ENCODE results near the gene FGF1. TPM values are rescaled to one million over a fixed set of nuclear protein-coding genes. Genes with fewer than 3 reads are reported as not detected.

Gene FGF1
- total RNA-seq, 1 donor from 2014 or later, result 0.08 TPM

- H3K4me3 Mint-ChIP-seq, result no peak overlapping the region
- DNase-seq (ENCODE audit: low spot score), result no peak
Observed at GRCh38 chr5:142587354-142587965, 98.4 kb downstream of the FGF1 start.

GRCh38 chr5:142586552-142586951 lies 99.3 kb downstream of the FGF1 start:
- DNase-seq (ENCODE audit: low spot score), result no peak
- H3K27ac Mint-ChIP-seq, result no peak overlapping the region
- intact Hi-C loops (cut with micrococcal nuclease), result loop anchor here (5.0 kb wide), 1 partner anchor 434 kb away; no protein-coding TSS in a partner anchor
- peaks cover 2% of the 10 kb centered on the region for H3K4me1 Mint-ChIP-seq (ENCODE audit: low read depth)
- H3K36me3 Mint-ChIP-seq (ENCODE audit: low read depth), result no peaks in the 10 kb centered on the region
- no peaks in the 10 kb centered on the region for H3K9me3 Mint-ChIP-seq
- H3K4me3 Mint-ChIP-seq, result no peak overlapping the region
- peaks cover 23% of the 10 kb centered on the region for H3K27me3 Mint-ChIP-seq (ENCODE audit: insufficient read depth)

More at GRCh38 chr5:142587354-142587965, 98.4 kb downstream of the FGF1 start:
- H3K27me3 Mint-ChIP-seq (ENCODE audit: insufficient read depth), result peaks cover 31% of the 10 kb centered on the region
- intact Hi-C loops (cut with micrococcal nuclease), result loop anchor here (1.0 to 5.0 kb wide), 2 partner anchors 112 to 435 kb away; no protein-coding TSS in a partner anchor
- H3K36me3 Mint-ChIP-seq (ENCODE audit: low read depth), result no peaks in the 10 kb centered on the region
- no peaks in the 10 kb centered on the region for H3K4me1 Mint-ChIP-seq (ENCODE audit: low read depth)
- no peaks in the 10 kb centered on the region for H3K9me3 Mint-ChIP-seq
- H3K27ac Mint-ChIP-seq, result no peak overlapping the region

- H3K27ac Mint-ChIP-seq, result no peak overlapping the region
- peaks cover 19% of the 10 kb centered on the region for H3K27me3 Mint-ChIP-seq (ENCODE audit: insufficient read depth)
- H3K36me3 Mint-ChIP-seq (ENCODE audit: low read depth), result no peaks in the 10 kb centered on the region
- no peaks in the 10 kb centered on the region for H3K9me3 Mint-ChIP-seq
- H3K4me3 Mint-ChIP-seq, result no peak overlapping the region
- H3K4me1 Mint-ChIP-seq (ENCODE audit: low read depth), result peaks cover 7% of the 10 kb centered on the region
- no peak for DNase-seq (ENCODE audit: low spot score)
- intact Hi-C loops (cut with micrococcal nuclease), result loop anchor here (5.0 kb wide), 1 partner anchor 433 kb away; no protein-coding TSS in a partner anchor
Observed at GRCh38 chr5:142585451-142585850, 100.4 kb downstream of the FGF1 start.

- no peak for DNase-seq (ENCODE audit: low spot score)
- no peaks in the 10 kb centered on the region for H3K36me3 Mint-ChIP-seq (ENCODE audit: low read depth)
- no peaks in the 10 kb centered on the region for H3K9me3 Mint-ChIP-seq
- H3K27me3 Mint-ChIP-seq (ENCODE audit: insufficient read depth), result peaks cover 15% of the 10 kb centered on the region
- H3K4me1 Mint-ChIP-seq (ENCODE audit: low read depth), result peaks cover 11% of the 10 kb centered on the region
- intact Hi-C loops (cut with micrococcal nuclease), result loop anchor here (5.0 kb wide), 1 partner anchor 433 kb away; no protein-coding TSS in a partner anchor
- no peak overlapping the region for H3K4me3 Mint-ChIP-seq
- no peak overlapping the region for H3K27ac Mint-ChIP-seq
Observed at GRCh38 chr5:142584891-142585290, 101.0 kb downstream of the FGF1 start.

GRCh38 chr5:142578161-142578830 lies 107.6 kb downstream of the FGF1 start:
- H3K27ac Mint-ChIP-seq, result no peak overlapping the region
- intact Hi-C loops (cut with micrococcal nuclease), result no loop called here
- no peak overlapping the region for H3K4me3 Mint-ChIP-seq
- peaks cover 8% of the 10 kb centered on the region for H3K9me3 Mint-ChIP-seq
- no peak for DNase-seq (ENCODE audit: low spot score)
- H3K4me1 Mint-ChIP-seq (ENCODE audit: low read depth), result peaks cover 11% of the 10 kb centered on the region
- no peaks in the 10 kb centered on the region for H3K36me3 Mint-ChIP-seq (ENCODE audit: low read depth)
- H3K27me3 Mint-ChIP-seq (ENCODE audit: insufficient read depth), result peaks cover 3% of the 10 kb centered on the region

GRCh38 chr5:142576804-142577203 lies 109.1 kb downstream of the FGF1 start:
- Mint-ChIP-seq H3K36me3 (ENCODE audit: low read depth) (no peaks in the 10 kb centered on the region), H3K27me3 (ENCODE audit: insufficient read depth) (no peaks in the 10 kb centered on the region), H3K9me3 (peaks cover 8% of the 10 kb centered on the region), H3K27ac (no peak overlapping the region), H3K4me1 (ENCODE audit: low read depth) (peaks cover 11% of the 10 kb centered on the region), H3K4me3 (no peak overlapping the region)
- intact Hi-C loops (cut with micrococcal nuclease), result no loop called here
- no peak for DNase-seq (ENCODE audit: low spot score)

GRCh38 chr5:142576303-142576702 lies 109.6 kb downstream of the FGF1 start:
- intact Hi-C loops (cut with micrococcal nuclease), result no loop called here
- no peaks in the 10 kb centered on the region for H3K27me3 Mint-ChIP-seq (ENCODE audit: insufficient read depth)

GRCh38 chr5:142572006-142572405 lies 113.9 kb downstream of the FGF1 start:
- H3K9me3 Mint-ChIP-seq, result no peaks in the 10 kb centered on the region
- no peaks in the 10 kb centered on the region for H3K4me1 Mint-ChIP-seq (ENCODE audit: low read depth)
- intact Hi-C loops (cut with micrococcal nuclease), result no loop called here
- DNase-seq (ENCODE audit: low spot score), result no peak
- no peak overlapping the region for H3K27ac Mint-ChIP-seq
- H3K4me3 Mint-ChIP-seq, result no peak overlapping the region
- H3K36me3 Mint-ChIP-seq (ENCODE audit: low read depth), result no peaks in the 10 kb centered on the region
- H3K27me3 Mint-ChIP-seq (ENCODE audit: insufficient read depth), result no peaks in the 10 kb centered on the region

More at GRCh38 chr5:142576303-142576702, 109.6 kb downstream of the FGF1 start:
- Mint-ChIP-seq H3K27ac (no peak overlapping the region), H3K9me3 (peaks cover 8% of the 10 kb centered on the region), H3K4me3 (no peak overlapping the region), H3K36me3 (ENCODE audit: low read depth) (no peaks in the 10 kb centered on the region), H3K4me1 (ENCODE audit: low read depth) (peaks cover 6% of the 10 kb centered on the region)
- DNase-seq (ENCODE audit: low spot score), result no peak

GRCh38 chr5:142571371-142571770 lies 114.5 kb downstream of the FGF1 start:
- Mint-ChIP-seq H3K9me3 (no peaks in the 10 kb centered on the region), H3K4me1 (ENCODE audit: low read depth) (no peaks in the 10 kb centered on the region), H3K4me3 (no peak overlapping the region), H3K36me3 (ENCODE audit: low read depth) (no peaks in the 10 kb centered on the region), H3K27ac (no peak overlapping the region), H3K27me3 (ENCODE audit: insufficient read depth) (no peaks in the 10 kb centered on the region)
- no peak for DNase-seq (ENCODE audit: low spot score)
- intact Hi-C loops (cut with micrococcal nuclease), result no loop called here

GRCh38 chr5:142569905-142570304 lies 116.0 kb downstream of the FGF1 start:
- H3K4me3 Mint-ChIP-seq, result no peak overlapping the region

GRCh38 chr5:142568996-142569335 lies 116.9 kb downstream of the FGF1 start:
- H3K27ac Mint-ChIP-seq, result no peak overlapping the region
- no peak for DNase-seq (ENCODE audit: low spot score)
- H3K27me3 Mint-ChIP-seq (ENCODE audit: insufficient read depth), result no peaks in the 10 kb centered on the region
- no peak overlapping the region for H3K4me3 Mint-ChIP-seq
- H3K36me3 Mint-ChIP-seq (ENCODE audit: low read depth), result no peaks in the 10 kb centered on the region
- no peaks in the 10 kb centered on the region for H3K9me3 Mint-ChIP-seq
- no peaks in the 10 kb centered on the region for H3K4me1 Mint-ChIP-seq (ENCODE audit: low read depth)
- intact Hi-C loops (cut with micrococcal nuclease), result no loop called here

More at GRCh38 chr5:142569905-142570304, 116.0 kb downstream of the FGF1 start:
- Mint-ChIP-seq H3K4me1 (ENCODE audit: low read depth) (no peaks in the 10 kb centered on the region), H3K9me3 (no peaks in the 10 kb centered on the region), H3K27ac (no peak overlapping the region), H3K36me3 (ENCODE audit: low read depth) (no peaks in the 10 kb centered on the region), H3K27me3 (ENCODE audit: insufficient read depth) (no peaks in the 10 kb centered on the region)
- no peak for DNase-seq (ENCODE audit: low spot score)
- intact Hi-C loops (cut with micrococcal nuclease), result no loop called here

GRCh38 chr5:142568283-142568995 lies 117.5 kb downstream of the FGF1 start:
- no peak overlapping the region for H3K4me3 Mint-ChIP-seq
- intact Hi-C loops (cut with micrococcal nuclease), result no loop called here
- no peak overlapping the region for H3K27ac Mint-ChIP-seq
- H3K9me3 Mint-ChIP-seq, result no peaks in the 10 kb centered on the region
- H3K36me3 Mint-ChIP-seq (ENCODE audit: low read depth), result no peaks in the 10 kb centered on the region
- peaks cover 1% of the 10 kb centered on the region for H3K27me3 Mint-ChIP-seq (ENCODE audit: insufficient read depth)
- H3K4me1 Mint-ChIP-seq (ENCODE audit: low read depth), result no peaks in the 10 kb centered on the region
- no peak for DNase-seq (ENCODE audit: low spot score)

GRCh38 chr5:142561486-142562097 lies 124.3 kb downstream of the FGF1 start:
- intact Hi-C loops (cut with micrococcal nuclease), result no loop called here
- Mint-ChIP-seq H3K27ac (no peak overlapping the region), H3K4me3 (no peak overlapping the region), H3K9me3 (no peaks in the 10 kb centered on the region), H3K27me3 (ENCODE audit: insufficient read depth) (peaks cover 2% of the 10 kb centered on the region), H3K4me1 (ENCODE audit: low read depth) (no peaks in the 10 kb centered on the region), H3K36me3 (ENCODE audit: low read depth) (no peaks in the 10 kb centered on the region)
- no peak for DNase-seq (ENCODE audit: low spot score)

Data from activated T-helper 1 cell treated with anti-CD3 and anti-CD28 coated beads, Interleukin-12 subunit alpha, Interleukin-12 subunit beta, Interleukin-2, Interleukin-4 antibody, amounts not matched to agents 30 ng/mL and 10 ng/mL and 1 ng/mL, durations not matched to agents 14 hours and 24 hours and 36 hours (primary cell).